Activated CD4-positive, CD25-positive, alpha-beta regulatory T cell (primary cell): ENCODE results near the gene HSPA12A.

ENCODE experiments used
- DNase-seq, 4 experiments: peaks; one replicate each; lab custom pipeline; 2025; lab: John Stamatoyannopoulos, UW

The HSPA12A gene

DNA sequence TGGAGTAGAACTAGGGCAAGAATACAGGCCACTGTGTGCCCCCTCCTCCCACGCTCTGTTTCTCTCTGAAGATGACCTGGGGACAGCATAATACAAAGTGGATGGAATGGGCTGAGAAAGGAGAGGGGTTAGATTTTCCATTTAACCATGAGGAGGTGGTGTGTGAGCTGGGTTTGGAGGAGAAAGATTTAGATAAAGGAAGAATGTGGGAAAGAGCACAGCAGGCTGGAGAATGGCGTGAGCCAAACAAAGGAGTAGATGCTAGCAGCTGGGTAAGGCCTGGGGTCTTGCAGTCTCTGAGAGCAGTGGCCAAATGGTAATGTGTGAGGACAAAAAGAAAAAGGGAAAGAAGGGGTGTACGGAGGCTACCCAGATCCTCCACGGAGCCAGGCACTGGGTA lies 113.0 kb downstream of the HSPA12A start:
- no peak for DNase-seq

DNA sequence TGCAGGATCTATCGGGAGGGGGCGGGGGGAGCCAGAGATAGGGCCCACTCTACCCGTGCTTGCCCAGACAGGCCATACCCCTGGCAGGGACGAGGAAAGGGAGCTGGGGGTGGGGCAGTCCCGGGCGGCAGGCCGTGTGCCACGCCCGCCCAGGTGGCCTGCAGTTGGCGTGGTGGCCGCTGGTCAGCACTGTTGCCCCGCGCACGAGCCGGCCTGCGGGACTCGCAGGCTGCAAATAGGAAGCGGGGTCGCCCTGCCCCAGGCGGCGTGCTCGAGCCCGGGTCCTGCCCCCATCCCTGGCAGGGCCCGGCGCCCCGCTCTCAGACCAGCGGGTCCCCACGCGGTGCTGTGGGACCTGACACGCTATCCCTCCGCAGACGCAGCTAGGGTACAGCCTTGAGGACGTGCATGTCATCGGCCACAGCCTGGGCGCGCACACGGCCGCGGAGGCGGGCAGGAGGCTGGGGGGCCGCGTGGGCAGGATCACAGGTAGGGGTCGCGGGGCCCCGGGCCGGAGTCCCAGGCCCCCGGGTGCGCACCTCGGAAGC lies 114.9 kb downstream of the HSPA12A start:
- no peak for DNase-seq

DNA sequence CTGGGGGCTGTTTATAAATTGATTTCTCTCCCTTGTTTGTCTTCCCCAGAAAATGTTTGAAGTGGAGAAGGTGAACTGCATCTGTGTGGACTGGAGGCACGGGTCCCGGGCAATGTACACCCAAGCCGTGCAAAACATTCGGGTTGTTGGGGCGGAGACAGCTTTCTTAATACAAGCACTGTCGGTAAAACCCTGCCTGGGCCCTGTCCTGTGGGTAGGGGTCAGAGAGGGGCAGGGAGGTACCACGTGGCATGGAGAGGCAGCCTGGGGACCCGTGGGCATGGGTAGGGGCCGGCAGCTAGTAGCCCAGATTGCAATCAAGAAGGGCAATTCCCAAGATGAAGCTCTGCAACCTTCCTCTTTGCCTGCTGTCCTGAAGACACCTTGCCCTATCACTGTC lies 115.6 kb downstream of the HSPA12A start:
- no peak for DNase-seq

DNA sequence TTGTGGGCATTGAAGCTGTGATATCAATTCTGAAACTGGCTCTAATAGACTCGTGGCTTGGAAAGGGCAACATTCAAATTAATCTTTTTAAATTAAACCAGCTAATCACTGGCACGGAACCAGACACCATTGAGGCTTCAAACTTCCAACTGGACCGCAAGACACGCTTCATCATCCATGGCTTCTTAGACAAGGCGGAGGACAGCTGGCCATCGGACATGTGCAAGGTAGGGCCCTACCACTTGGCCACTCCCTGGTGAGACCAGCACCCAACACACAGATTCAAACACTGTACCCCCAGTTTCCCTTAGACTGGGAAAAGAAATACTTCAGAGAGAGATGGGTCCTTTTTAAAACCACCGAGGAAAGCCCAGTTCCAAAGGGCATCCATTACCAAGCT lies 116.5 kb downstream of the HSPA12A start:
- DNase-seq, result no peak

DNA sequence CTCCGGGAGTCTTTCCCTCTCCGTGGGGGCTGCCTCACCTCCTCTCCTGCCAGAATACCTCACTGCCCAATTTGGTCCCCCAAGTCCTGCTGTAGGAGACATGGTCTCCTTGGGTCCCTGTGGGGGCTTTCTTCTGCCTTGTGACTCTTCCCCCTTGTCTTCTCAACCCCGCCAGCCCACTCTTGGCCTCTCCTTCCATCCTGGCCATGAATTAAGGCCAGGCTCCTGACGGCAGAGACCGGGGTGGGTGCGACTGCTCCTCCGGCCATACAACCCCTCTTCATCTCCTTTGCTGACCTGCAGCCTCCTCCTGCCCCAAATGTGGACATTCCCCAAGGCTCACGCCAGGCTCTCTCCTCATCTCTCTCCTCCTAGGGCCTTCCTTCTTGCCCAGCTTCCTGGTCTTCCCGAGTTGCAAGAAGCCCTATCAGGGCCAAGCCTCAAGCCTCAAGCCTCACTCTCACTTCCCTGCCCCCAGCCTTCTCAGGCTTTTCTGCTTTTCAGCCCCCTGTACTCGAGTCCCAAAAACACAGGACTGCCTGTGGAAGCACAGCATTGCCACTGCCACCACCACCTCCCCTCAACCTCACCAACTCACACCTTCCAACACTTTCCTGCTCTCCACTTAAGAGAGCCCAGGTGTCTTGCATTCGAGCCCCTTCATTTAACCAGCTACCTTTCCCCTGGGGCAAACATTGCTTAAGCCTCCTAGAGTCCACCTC lies 120.3 kb downstream of the HSPA12A start:
- DNase-seq, result no peak

DNA sequence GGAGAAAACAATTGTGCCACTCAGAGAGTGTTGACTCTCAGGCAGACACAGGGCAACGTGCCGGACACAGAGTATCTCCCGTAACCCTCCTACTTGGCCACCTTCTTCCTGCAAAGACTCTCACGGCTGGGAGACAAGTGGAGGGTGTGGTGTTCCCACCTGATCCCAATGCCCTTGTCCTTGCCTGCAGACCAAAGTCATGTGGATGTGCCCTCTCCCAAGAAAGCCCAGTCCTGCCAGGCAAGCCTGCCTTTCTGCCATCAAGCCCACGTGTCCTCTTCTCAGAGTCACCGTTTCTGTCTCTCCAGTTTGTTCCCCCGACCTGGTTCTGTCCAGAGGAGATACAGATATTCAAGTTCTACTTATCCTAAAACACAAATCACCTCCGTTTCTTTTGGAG lies 120.9 kb downstream of the HSPA12A start:
- no peak for DNase-seq
